ENCODE results near the gene RIPK4.
A peak's percentile ranks its signal among the peaks of the same experiment; 100 is the strongest.

RIPK4 gene

DNA sequence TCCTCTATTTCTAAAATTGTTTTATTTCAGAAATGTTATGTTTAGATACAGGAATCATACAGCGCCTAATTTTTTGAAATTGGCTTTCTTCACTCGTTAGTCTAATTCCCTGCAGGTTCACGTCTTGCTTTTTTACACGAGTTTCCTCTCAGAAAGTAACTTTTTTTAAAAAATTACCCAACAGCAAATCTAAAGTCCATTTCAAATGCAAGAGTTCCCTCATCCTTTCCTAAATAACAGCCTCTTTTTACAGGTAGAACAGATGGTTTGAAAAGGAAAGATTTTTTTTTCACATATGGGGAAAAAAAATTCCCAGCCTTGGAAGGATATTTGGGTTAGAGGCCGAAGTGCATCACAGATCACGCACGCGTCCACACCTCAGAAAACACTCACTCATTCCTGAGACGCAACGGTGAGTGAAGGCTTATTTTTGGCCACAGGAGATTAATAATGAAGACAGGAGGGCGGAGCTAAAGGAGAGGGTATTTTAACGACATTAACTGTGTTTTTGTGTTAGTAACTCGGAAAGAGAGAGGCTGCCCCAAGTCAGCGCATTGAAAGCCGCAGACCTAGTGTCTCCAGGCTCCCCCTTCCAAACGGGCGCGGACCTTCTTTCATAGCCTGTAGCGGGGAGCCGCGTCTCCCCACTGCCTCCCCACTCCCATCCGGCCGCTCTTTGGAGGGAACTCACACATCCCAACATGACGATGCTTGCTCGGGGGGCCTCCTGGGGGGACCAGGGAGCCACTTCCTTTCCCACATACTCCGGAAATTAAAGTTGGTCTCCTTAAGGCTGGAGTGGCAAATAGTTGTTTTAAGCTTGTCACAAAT lies 969 bp upstream of the RIPK4 start:
- H3K27ac ChIP-seq: no peak overlapping the region
- TF ChIP-seq CTCF (conservative IDR thresholded peaks at IDR 0.05): no peak
- TF ChIP-seq ZFX (IDR thresholded peaks at IDR 0.05): no peak

DNA sequence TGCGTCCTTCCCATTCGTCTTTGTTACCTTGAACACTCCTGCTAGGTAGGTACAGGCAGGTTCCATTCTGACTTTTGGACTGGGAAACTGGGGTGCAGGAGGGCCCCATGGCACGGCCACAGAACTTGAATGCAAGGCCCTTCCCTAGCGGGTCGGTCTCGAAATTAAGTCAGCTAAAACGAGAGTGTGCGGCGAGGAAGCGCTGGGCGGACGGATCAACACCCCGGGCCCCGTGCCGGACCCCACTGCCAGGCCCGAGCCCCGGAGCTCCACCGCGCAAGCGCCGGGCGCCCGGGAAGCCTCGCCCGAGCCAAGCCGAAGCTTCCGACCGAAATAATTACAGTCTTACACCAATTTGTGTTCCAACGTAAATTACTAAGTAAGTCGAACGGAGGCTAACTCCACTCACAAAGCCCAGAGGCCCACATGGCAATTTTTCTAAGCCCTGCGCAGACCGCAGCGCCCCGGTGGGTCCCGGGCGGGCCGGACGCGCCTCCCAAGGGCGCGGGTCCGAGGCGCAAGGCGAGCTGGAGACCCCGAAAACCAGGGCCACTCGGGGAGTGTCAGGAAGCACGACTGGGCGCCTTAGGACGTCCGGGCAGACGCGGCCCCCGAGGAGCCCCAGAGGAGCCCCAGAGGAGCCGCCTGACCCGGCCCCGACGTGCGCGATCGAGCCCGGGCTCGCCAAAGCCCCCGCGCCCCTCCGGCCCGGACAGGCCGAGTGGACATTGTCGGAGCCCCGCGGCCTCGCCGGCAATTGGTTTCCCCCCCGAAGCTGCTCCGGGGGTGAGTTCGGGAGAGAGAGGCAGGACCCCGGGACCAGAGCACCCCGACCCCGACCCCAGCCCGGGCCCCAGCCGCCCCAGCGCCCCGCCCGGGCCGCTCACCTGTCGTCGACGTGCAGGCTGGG lies 624 bp downstream of the RIPK4 start:
- peak; percentile 51 for TF ChIP-seq ZFX (IDR thresholded peaks at IDR 0.05)
- TF ChIP-seq CTCF (conservative IDR thresholded peaks at IDR 0.05): no peak
- peak overlapping the region; percentile 75 for H3K27ac ChIP-seq

DNA sequence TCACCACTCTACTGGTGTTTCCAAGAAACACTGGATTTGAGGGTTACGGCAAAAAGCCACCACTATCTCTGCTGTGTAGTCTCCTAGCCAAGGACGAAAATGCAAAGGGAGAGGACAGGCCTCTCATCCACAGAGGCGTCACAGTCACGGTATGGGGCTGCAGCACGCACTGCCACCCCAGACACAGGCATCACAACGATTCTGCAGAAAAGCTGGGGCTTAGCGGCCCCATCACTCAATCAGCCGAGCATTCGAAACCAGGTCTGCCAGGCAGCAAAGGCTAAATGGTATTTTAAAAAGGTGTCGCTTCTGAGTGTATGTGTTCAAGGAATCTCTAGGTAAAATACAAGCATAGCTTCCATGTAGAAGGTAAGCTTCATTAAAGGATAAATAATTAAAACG lies 1.4 kb downstream of the RIPK4 start:
- no peak overlapping the region; the same call in 1 of the 2 replicates for H3K27ac ChIP-seq
- TF ChIP-seq CTCF (conservative IDR thresholded peaks at IDR 0.05) (no peak), ZFX (IDR thresholded peaks at IDR 0.05) (no peak)

DNA sequence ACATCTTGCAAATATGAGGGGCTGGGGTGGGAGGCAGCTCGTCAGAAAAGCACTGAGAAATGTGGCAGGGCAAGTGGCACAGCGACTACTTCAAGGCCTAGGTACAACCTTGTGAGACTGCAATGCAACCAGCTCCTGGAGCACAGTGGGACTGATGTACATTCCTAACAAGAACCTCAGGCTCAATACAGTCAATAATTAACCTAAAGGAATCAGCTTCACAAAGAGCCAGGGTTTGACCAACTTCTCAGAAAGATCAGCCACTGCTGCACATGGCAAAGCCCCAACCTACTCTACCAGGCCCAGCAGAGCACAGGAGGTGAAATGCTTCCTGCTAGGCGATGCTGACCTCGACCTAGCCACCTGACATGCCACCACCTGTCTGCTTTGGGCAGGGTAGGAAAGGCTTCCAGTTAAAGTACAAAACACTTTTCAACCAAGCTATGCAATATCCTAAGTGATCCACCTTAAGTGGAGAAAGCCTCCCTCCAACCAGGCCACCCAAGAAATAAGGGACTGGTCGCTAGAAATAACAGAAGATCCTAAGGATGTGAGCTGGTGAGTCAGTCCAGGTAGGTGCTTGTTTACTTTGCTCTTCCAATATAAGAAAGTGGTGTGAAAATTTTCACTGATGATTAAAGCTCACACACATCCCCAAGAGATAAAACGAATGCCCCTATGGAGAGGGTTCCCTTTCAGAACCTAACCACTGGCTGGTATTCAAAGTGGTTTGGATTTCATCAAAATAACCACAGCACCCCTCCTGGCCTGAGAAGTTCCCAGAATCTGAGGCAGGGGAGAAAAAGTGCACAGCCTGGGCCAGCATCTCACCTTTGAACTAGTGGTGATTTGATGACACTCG lies 2.1 kb downstream of the RIPK4 start:
- TF ChIP-seq CTCF (conservative IDR thresholded peaks at IDR 0.05) (no peak), ZFX (IDR thresholded peaks at IDR 0.05) (no peak)
- no peak overlapping the region for H3K27ac ChIP-seq

- TF ChIP-seq CTCF (conservative IDR thresholded peaks at IDR 0.05) (no peak), ZFX (IDR thresholded peaks at IDR 0.05) (no peak)
- no peak overlapping the region for H3K27ac ChIP-seq
Measured at GRCh38 chr21:41763996-41764395, 2.9 kb downstream of the RIPK4 start.

DNA sequence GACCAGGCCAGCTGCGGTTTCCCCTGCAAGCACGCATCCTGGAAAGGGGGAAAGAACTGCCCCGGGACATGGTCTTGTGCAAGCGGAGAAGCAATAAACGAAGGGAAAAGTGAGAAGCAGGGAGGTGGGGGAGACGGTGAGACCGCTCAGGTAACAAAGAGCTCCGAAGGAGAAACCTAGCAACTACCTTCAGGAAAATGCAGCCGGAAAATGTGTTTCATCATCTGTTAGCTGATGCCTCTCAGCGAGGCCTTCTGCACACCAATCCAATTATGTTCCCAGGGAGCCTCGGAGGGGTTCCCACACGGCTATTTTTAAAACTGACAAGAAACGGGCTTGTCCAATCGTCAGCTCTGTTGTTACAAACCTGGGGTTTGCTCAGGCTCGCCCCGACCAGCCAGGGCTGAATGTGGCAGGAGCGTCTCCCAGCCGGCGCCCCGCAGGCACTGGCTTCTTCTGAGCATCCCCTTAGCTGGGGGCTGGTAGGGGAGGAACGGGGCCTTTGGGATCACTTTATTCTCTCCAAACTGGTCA lies 3.4 kb downstream of the RIPK4 start:
- TF ChIP-seq CTCF (conservative IDR thresholded peaks at IDR 0.05): no peak
- no peak for TF ChIP-seq ZFX (IDR thresholded peaks at IDR 0.05)
- H3K27ac ChIP-seq: no peak overlapping the region
